ENCODE data around the gene TDRKH. TPM values are rescaled to one million over a fixed set of nuclear protein-coding genes. Genes with fewer than 3 reads are reported as not detected.
A peak's percentile ranks its signal among the peaks of the same experiment; 100 is the strongest.

TDRKH gene
- total and polyA plus RNA-seq, 7 donors = 2.4 to 12.1 (median 4.3) TPM

- ATAC-seq (no peak), DNase-seq (no peak)
- WGBS, 3 donors = 71 to 78% (median 73%) methylated on average over 13 to 15 of the region's 15 CpGs
- Histone ChIP-seq H3K9me3 (no peaks in the 10 kb centered on the region), H3K4me1 (peaks cover 12% of the 10 kb centered on the region), H3K36me3 (ENCODE audit: insufficient read depth in 1 of 2, low read depth in 1 of 2) (peaks cover 0 to 68% of the 10 kb centered on the region in 2 donors), H3K27ac (no peak overlapping the region), H3K27me3 (ENCODE audit: insufficient read depth in 3 of 3, low read length in 2 of 3) (no peaks in the 10 kb centered on the region), H3K4me3 (no peak overlapping the region)
- no peak for TF ChIP-seq CTCF (IDR thresholded peaks at IDR 0.05)
- intact Hi-C loops (cut with DNase I) = no loop called here
Observed at GRCh38 chr1:151814426-151814825, 24.1 kb upstream of the TDRKH start.

GRCh38 chr1:151813271-151813977, 23.1 kb upstream of the TDRKH start:
- no peaks in the 10 kb centered on the region for H3K9me3 ChIP-seq
- no peak overlapping the region for H3K27ac ChIP-seq
- intact Hi-C loops (cut with DNase I) = no loop called here
- no peak for ATAC-seq
- no peak for DNase-seq
- peaks cover 0 to 71% of the 10 kb centered on the region in 2 donors for H3K36me3 ChIP-seq (ENCODE audit: insufficient read depth in 1 of 2, low read depth in 1 of 2)
- H3K27me3 ChIP-seq (ENCODE audit: insufficient read depth in 3 of 3, low read length in 2 of 3) = no peaks in the 10 kb centered on the region
- no peak overlapping the region for H3K4me3 ChIP-seq
- TF ChIP-seq CTCF (IDR thresholded peaks at IDR 0.05) = no peak
- 73 to 77% (median 74%) methylated on average over 12 of the region's 12 CpGs for WGBS, 3 donors
- peaks cover 10% of the 10 kb centered on the region for H3K4me1 ChIP-seq

- intact Hi-C loops (cut with DNase I) = no loop called here
- WGBS, 3 donors = 44 to 59% (median 50%) methylated on average over 9 of the region's 9 CpGs
- no peak for TF ChIP-seq CTCF (IDR thresholded peaks at IDR 0.05)
- DNase-seq (peak in 1 of 2 donors; percentile 34), ATAC-seq (peak; percentile 57 to 77 (median 74))
- Histone ChIP-seq H3K4me3 (no peak overlapping the region), H3K36me3 (ENCODE audit: insufficient read depth in 1 of 2, low read depth in 1 of 2) (peaks cover 0 to 76% of the 10 kb centered on the region in 2 donors), H3K27me3 (ENCODE audit: insufficient read depth in 3 of 3, low read length in 2 of 3) (no peaks in the 10 kb centered on the region), H3K9me3 (no peaks in the 10 kb centered on the region), H3K27ac (peak overlapping the region; percentile 39), H3K4me1 (peaks cover 10% of the 10 kb centered on the region)
Observed at GRCh38 chr1:151811181-151811580, 20.9 kb upstream of the TDRKH start.

GRCh38 chr1:151809985-151810556, 19.8 kb upstream of the TDRKH start:
- H3K27me3 ChIP-seq (ENCODE audit: insufficient read depth in 3 of 3, low read length in 2 of 3) = no peaks in the 10 kb centered on the region
- no peaks in the 10 kb centered on the region for H3K9me3 ChIP-seq
- DNase-seq (no peak), ATAC-seq (no peak)
- no peak for TF ChIP-seq CTCF (IDR thresholded peaks at IDR 0.05)
- H3K27ac ChIP-seq = no peak overlapping the region
- peaks cover 10% of the 10 kb centered on the region for H3K4me1 ChIP-seq
- intact Hi-C loops (cut with DNase I) = no loop called here
- 96 to 100% (median 97%) methylated on average over 1 of the region's 1 CpG for WGBS, 3 donors
- peaks cover 0 to 67% of the 10 kb centered on the region in 2 donors for H3K36me3 ChIP-seq (ENCODE audit: insufficient read depth in 1 of 2, low read depth in 1 of 2)
- no peak overlapping the region for H3K4me3 ChIP-seq
